ENCODE results near the gene IZUMO2. TPM values are rescaled to one million over a fixed set of nuclear protein-coding genes. Genes with fewer than 3 reads are reported as not detected.

The IZUMO2 gene
- total and polyA plus RNA-seq, 4 donors: 0.18 to 0.46 TPM; not detected in 2

DNA sequence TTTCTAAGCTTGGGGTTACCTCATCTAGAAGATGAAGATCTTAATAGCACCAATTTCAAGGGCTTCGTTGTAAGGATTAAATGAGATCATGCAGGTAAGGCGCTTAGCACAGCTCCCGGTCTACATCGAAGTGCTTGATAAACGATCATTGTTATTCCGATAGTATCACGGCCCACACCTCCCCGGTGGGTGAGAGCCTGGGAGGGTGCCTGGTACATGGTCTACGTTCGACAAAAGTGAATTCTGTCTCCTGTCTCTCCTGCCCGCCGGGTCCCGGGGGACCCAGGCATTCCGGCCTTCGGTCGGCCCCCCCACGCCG is 39.8 kb upstream of the IZUMO2 start:
- H3K4me3 ChIP-seq: no peak overlapping the region
- no peak overlapping the region for H3K27ac ChIP-seq (ENCODE audit: low read depth in 1 of 2, low read length in 1 of 2)
- peaks cover 0 to 3% (median 0%) of the 10 kb centered on the region in 3 donors for H3K27me3 ChIP-seq (ENCODE audit: control insufficient read depth in 3 of 3, insufficient read depth in 3 of 3, low read length in 2 of 3)
- ATAC-seq (ENCODE audit: insufficient read depth, low FRiP score): no peak
- WGBS, 2 donors: 13 to 15% methylated on average over 18 of the region's 18 CpGs
- H3K36me3 ChIP-seq (ENCODE audit: control insufficient read depth in 4 of 4, insufficient read depth in 4 of 4, low read length in 4 of 4): no peaks in the 10 kb centered on the region
- TF ChIP-seq, protein P1, sequence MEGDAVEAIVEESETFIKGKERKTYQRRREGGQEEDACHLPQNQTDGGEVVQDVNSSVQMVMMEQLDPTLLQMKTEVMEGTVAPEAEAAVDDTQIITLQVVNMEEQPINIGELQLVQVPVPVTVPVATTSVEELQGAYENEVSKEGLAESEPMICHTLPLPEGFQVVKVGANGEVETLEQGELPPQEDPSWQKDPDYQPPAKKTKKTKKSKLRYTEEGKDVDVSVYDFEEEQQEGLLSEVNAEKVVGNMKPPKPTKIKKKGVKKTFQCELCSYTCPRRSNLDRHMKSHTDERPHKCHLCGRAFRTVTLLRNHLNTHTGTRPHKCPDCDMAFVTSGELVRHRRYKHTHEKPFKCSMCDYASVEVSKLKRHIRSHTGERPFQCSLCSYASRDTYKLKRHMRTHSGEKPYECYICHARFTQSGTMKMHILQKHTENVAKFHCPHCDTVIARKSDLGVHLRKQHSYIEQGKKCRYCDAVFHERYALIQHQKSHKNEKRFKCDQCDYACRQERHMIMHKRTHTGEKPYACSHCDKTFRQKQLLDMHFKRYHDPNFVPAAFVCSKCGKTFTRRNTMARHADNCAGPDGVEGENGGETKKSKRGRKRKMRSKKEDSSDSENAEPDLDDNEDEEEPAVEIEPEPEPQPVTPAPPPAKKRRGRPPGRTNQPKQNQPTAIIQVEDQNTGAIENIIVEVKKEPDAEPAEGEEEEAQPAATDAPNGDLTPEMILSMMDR (IDR thresholded peaks at IDR 0.05; ENCODE audit: control extremely low read depth, extremely low read depth): no peak
- DNase-seq: no peak
- H3K4me1 ChIP-seq (ENCODE audit: control insufficient read depth in 5 of 5, insufficient read depth in 5 of 5, low read length in 5 of 5): peaks cover 0 to 30% (median 4%) of the 10 kb centered on the region in 5 donors
- H3K9me3 ChIP-seq (ENCODE audit: control insufficient read depth in 4 of 4, insufficient read depth in 3 of 4, low read length in 3 of 4): no peaks in the 10 kb centered on the region
- no peak overlapping the region for H3K9ac ChIP-seq (ENCODE audit: insufficient read depth in 1 of 2, low read length in 2 of 2)

DNA sequence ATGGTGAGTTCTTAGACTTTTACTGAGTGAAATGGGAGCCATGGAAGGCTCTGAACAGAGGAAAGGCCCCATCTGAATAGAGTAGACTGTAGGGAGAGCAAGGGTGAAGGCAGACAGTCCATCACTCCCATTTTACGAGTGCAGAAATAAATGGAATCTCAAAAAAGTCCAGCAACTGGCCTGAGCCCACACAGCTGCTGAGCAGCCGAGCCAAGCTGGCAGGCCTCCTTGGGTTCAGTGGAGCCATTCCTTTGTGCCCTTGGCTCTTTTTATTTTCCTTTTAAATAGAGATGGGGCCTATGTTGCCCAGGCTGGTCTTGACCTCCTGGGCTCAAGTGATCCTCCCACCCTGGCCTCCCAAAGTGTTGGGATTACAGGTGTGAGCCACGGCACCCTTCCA is 39.3 kb upstream of the IZUMO2 start:
- TF ChIP-seq, protein P1 (IDR thresholded peaks at IDR 0.05; ENCODE audit: control extremely low read depth, extremely low read depth): no peak
- Histone ChIP-seq H3K27me3 (ENCODE audit: control insufficient read depth in 3 of 3, insufficient read depth in 3 of 3, low read length in 2 of 3) (peaks cover 0 to 3% (median 0%) of the 10 kb centered on the region in 3 donors), H3K9me3 (ENCODE audit: control insufficient read depth in 4 of 4, insufficient read depth in 3 of 4, low read length in 3 of 4) (no peaks in the 10 kb centered on the region), H3K36me3 (ENCODE audit: control insufficient read depth in 4 of 4, insufficient read depth in 4 of 4, low read length in 4 of 4) (no peaks in the 10 kb centered on the region), H3K4me1 (ENCODE audit: control insufficient read depth in 5 of 5, insufficient read depth in 5 of 5, low read length in 5 of 5) (peaks cover 0 to 30% (median 4%) of the 10 kb centered on the region in 5 donors), H3K9ac (ENCODE audit: insufficient read depth in 1 of 2, low read length in 2 of 2) (no peak overlapping the region), H3K4me3 (no peak overlapping the region), H3K27ac (ENCODE audit: low read depth in 1 of 2, low read length in 1 of 2) (no peak overlapping the region)
- DNase-seq (no peak), ATAC-seq (ENCODE audit: insufficient read depth, low FRiP score) (no peak)
- 87 to 89% methylated on average over 3 of the region's 3 CpGs for WGBS, 2 donors

DNA sequence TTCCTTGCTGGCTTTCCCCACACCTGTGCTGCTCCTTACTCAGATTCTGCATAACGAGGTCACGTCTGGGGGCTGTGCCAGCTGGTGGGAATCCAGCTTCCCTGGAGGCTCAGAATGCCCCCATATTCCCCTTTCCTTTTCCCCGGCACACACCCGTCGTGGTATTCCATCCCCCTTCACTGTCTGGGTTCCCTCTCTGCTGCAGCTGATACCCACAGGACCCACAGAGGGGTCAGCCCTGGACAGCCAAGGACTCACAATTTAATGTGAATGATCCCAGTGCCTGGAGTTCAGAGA is 36.1 kb upstream of the IZUMO2 start:
- H3K4me3 ChIP-seq: no peak overlapping the region
- peaks cover 0 to 4% (median 0%) of the 10 kb centered on the region in 3 donors for H3K27me3 ChIP-seq (ENCODE audit: control insufficient read depth in 3 of 3, insufficient read depth in 3 of 3, low read length in 2 of 3)
- H3K9ac ChIP-seq (ENCODE audit: insufficient read depth in 1 of 2, low read length in 2 of 2): no peak overlapping the region
- H3K9me3 ChIP-seq (ENCODE audit: control insufficient read depth in 4 of 4, insufficient read depth in 3 of 4, low read length in 3 of 4): peaks cover 0 to 4% (median 0%) of the 10 kb centered on the region in 4 donors
- TF ChIP-seq, protein P1 (IDR thresholded peaks at IDR 0.05; ENCODE audit: control extremely low read depth, extremely low read depth): no peak
- 6 to 13% methylated on average over 5 of the region's 5 CpGs for WGBS, 2 donors
- ATAC-seq (ENCODE audit: insufficient read depth, low FRiP score) (no peak), DNase-seq (peak; percentile 42 to 92 (median 53))
- peak overlapping the region in 1 of 2 donors; percentile 51 for H3K27ac ChIP-seq (ENCODE audit: low read depth in 1 of 2, low read length in 1 of 2)
- no peaks in the 10 kb centered on the region for H3K36me3 ChIP-seq (ENCODE audit: control insufficient read depth in 4 of 4, insufficient read depth in 4 of 4, low read length in 4 of 4)
- H3K4me1 ChIP-seq (ENCODE audit: control insufficient read depth in 5 of 5, insufficient read depth in 5 of 5, low read length in 5 of 5): peaks cover 0 to 21% (median 0%) of the 10 kb centered on the region in 5 donors
